Loucy (cell line): ENCODE data around the gene TOPBP1.

Experiments used
- H2AFZ ChIP-seq: fragments of 200-600 bp; sonication (generic); 2 replicates; pipeline ENCODE4 v1.6.0; 2016; ENCODE audit warnings: antibody characterized with exemption, mild to moderate bottlenecking, low read length, moderate library complexity
- H3F3A ChIP-seq: fragments of 200-600 bp; 2 replicates; pipeline ENCODE4 v1.6.0; 2016; ENCODE audit warnings: antibody characterized with exemption, low read depth, mild to moderate bottlenecking
- H3K27me3 ChIP-seq: fragments of 200-600 bp; sonication (generic); 2 replicates; pipeline ENCODE4 v1.6.1; 2014; ENCODE audit warnings: low read length, mild to moderate bottlenecking; ENCODE audit not compliant: insufficient read depth, poor library complexity, severe bottlenecking
- H3K36me3 ChIP-seq: fragments of 200-600 bp; sonication (generic); 2 replicates; pipeline ENCODE4 v1.6.1; 2016; ENCODE audit warnings: low read length; ENCODE audit not compliant: insufficient read depth
- H3K4me1 ChIP-seq: fragments of 200-600 bp; sonication (generic); 2 replicates; pipeline ENCODE4 v1.5.1; 2014; ENCODE audit warnings: low read length, mild to moderate bottlenecking; ENCODE audit not compliant: insufficient read depth, poor library complexity, severe bottlenecking
- H3K4me2 ChIP-seq: fragments of 200-600 bp; sonication (generic); 2 replicates; pipeline ENCODE4 v1.6.0; 2014; ENCODE audit warnings: antibody characterized with exemption, low read length, low read depth, mild to moderate bottlenecking; ENCODE audit not compliant: poor library complexity, severe bottlenecking
- H3K4me3 ChIP-seq: fragments of 200-600 bp; sonication (generic); 2 replicates; pipeline ENCODE4 v1.5.1; 2014; ENCODE audit warnings: low read length, mild to moderate bottlenecking, mixed read lengths; ENCODE audit not compliant: poor library complexity, severe bottlenecking
- H3K79me2 ChIP-seq: fragments of 200-600 bp; sonication (generic); 2 replicates; pipeline ENCODE4 v1.6.1; 2014; ENCODE audit warnings: low read length; ENCODE audit not compliant: insufficient read depth
- H3K9ac ChIP-seq: fragments of 200-600 bp; sonication (generic); 2 replicates; pipeline ENCODE4 v1.6.0; 2014; ENCODE audit warnings: mild to moderate bottlenecking, low read depth, low read length, moderate library complexity; ENCODE audit not compliant: poor library complexity, severe bottlenecking
- H3K9me2 ChIP-seq: fragments of 200-600 bp; sonication (generic); replicated peaks from 2 replicates; pipeline ENCODE4 v1.6.1; 2016; ENCODE audit warnings: low read depth, low read length, mixed read lengths
- H3K9me3 ChIP-seq: fragments of 200-600 bp; sonication (generic); 2 replicates; pipeline ENCODE4 v1.6.1; 2014; ENCODE audit warnings: mild to moderate bottlenecking, antibody characterized with exemption, low read length, low read depth; ENCODE audit not compliant: insufficient read depth
- H4K20me1 ChIP-seq: fragments of 200-600 bp; sonication (generic); 2 replicates; pipeline ENCODE4 v1.6.0; 2014; ENCODE audit warnings: antibody characterized with exemption, low read length, mild to moderate bottlenecking; ENCODE audit not compliant: insufficient read depth, poor library complexity, severe bottlenecking
- CTCF ChIP-seq: fragments of 200-600 bp; sonication (generic); conservative IDR thresholded peaks from 2 replicates; pipeline ENCODE4 v1.5.1; 2014; ENCODE audit warnings: mild to moderate bottlenecking, antibody characterized with exemption, low read length
- EZH2phosphoT487 ChIP-seq: fragments of 200-600 bp; IDR thresholded peaks from 2 replicates; pipeline ENCODE4 v1.6.1; 2018; ENCODE audit warnings: antibody characterized with exemption, mild to moderate bottlenecking, moderate library complexity, borderline replicate concordance

The TOPBP1 gene

GRCh38 chr3:133700351-133700750 lies 38.6 kb upstream of the TOPBP1 start:
- H3F3A ChIP-seq = no peaks in the 10 kb centered on the region
- H3K36me3 ChIP-seq = no peaks in the 10 kb centered on the region
- H3K9me2 ChIP-seq = no peaks in the 10 kb centered on the region
- H3K4me1 ChIP-seq = no peaks in the 10 kb centered on the region
- TF ChIP-seq CTCF (no peak), EZH2phosphoT487 (no peak)
- no peak overlapping the region for H2AFZ ChIP-seq
- H3K4me2 ChIP-seq = no peak overlapping the region
- H3K27me3 ChIP-seq = peaks cover 4% of the 10 kb centered on the region
- no peak overlapping the region for H3K9ac ChIP-seq
- no peaks in the 10 kb centered on the region for H4K20me1 ChIP-seq
- H3K9me3 ChIP-seq = no peaks in the 10 kb centered on the region
- H3K79me2 ChIP-seq = no peaks in the 10 kb centered on the region
- H3K4me3 ChIP-seq = no peak overlapping the region

GRCh38 chr3:133699903-133700302 lies 38.2 kb upstream of the TOPBP1 start:
- no peaks in the 10 kb centered on the region for H3K9me3 ChIP-seq
- TF ChIP-seq CTCF = no peak
- no peak for TF ChIP-seq EZH2phosphoT487
- H2AFZ ChIP-seq = no peak overlapping the region

DNA sequence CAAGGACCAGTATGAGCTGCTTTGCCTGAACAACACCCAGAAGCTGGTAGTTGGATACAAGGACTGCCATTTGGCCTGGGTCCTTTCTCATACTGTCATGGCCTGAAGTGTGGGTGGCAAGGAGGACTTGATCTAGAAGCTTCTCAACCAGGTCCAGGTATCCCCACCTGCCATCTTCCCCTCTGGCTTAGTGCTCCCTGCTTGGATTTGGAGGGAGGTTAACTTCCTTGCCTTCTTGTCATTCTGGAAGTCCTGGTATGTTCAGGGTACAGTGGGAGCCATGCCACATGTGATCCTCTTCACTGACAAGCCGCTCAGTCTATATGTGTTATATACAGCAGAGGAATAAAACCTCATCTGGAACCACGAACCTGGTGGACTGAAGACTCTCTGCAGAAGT lies 37.7 kb upstream of the TOPBP1 start:
- Histone ChIP-seq H3K79me2 (no peaks in the 10 kb centered on the region), H3K9ac (no peak overlapping the region), H3K4me1 (no peaks in the 10 kb centered on the region), H3K9me3 (no peaks in the 10 kb centered on the region), H3K4me3 (no peak overlapping the region), H4K20me1 (no peaks in the 10 kb centered on the region), H3K4me2 (no peak overlapping the region), H3K9me2 (no peaks in the 10 kb centered on the region), H3F3A (no peaks in the 10 kb centered on the region), H2AFZ (no peak overlapping the region), H3K36me3 (no peaks in the 10 kb centered on the region), H3K27me3 (peaks cover 4% of the 10 kb centered on the region)
- no peak for TF ChIP-seq CTCF
- TF ChIP-seq EZH2phosphoT487 = no peak

More at GRCh38 chr3:133699903-133700302, 38.2 kb upstream of the TOPBP1 start:
- Histone ChIP-seq H3K36me3 (no peaks in the 10 kb centered on the region), H3K27me3 (peaks cover 4% of the 10 kb centered on the region), H4K20me1 (no peaks in the 10 kb centered on the region), H3K9ac (no peak overlapping the region), H3F3A (no peaks in the 10 kb centered on the region), H3K4me2 (no peak overlapping the region), H3K4me3 (no peak overlapping the region), H3K79me2 (no peaks in the 10 kb centered on the region), H3K4me1 (no peaks in the 10 kb centered on the region), H3K9me2 (no peaks in the 10 kb centered on the region)
